ENCODE results near the gene MFN1. TPM values are rescaled to one million over a fixed set of nuclear protein-coding genes. Genes with fewer than 3 reads are reported as not detected.
A peak's percentile ranks its signal among the peaks of the same experiment; 100 is the strongest.

Gene MFN1
- total and polyA plus RNA-seq, 7 donors = 14.6 to 42.9 (median 34.5) TPM

GRCh38 chr3:179309225-179310078 is 38.1 kb upstream of the MFN1 start:
- H3K27ac ChIP-seq = no peak overlapping the region
- TF ChIP-seq CTCF (IDR thresholded peaks at IDR 0.05) = no peak
- DNase-seq (no peak), ATAC-seq (no peak)
- H3K9me3 ChIP-seq = no peaks in the 10 kb centered on the region
- WGBS, 3 donors = 34 to 52% (median 35%) methylated on average over 1 of the region's 1 CpG
- intact Hi-C loops (cut with DNase I) = no loop called here
- no peaks in the 10 kb centered on the region for H3K36me3 ChIP-seq (ENCODE audit: insufficient read depth in 1 of 2, low read depth in 1 of 2)
- no peak overlapping the region for H3K4me3 ChIP-seq
- H3K4me1 ChIP-seq = no peaks in the 10 kb centered on the region
- no peaks in the 10 kb centered on the region for H3K27me3 ChIP-seq (ENCODE audit: insufficient read depth in 3 of 3, low read length in 2 of 3)

- intact Hi-C loops (cut with DNase I) = loop anchor here in 1 of 2 donors (5.0 kb wide), 1 partner anchor 302 kb away; no protein-coding TSS in a partner anchor
- no peak for TF ChIP-seq CTCF (IDR thresholded peaks at IDR 0.05)
- Histone ChIP-seq H3K27me3 (ENCODE audit: insufficient read depth in 3 of 3, low read length in 2 of 3) (no peaks in the 10 kb centered on the region), H3K9me3 (no peaks in the 10 kb centered on the region), H3K27ac (no peak overlapping the region), H3K4me3 (no peak overlapping the region), H3K4me1 (peaks cover under 1% of the 10 kb centered on the region), H3K36me3 (ENCODE audit: insufficient read depth in 1 of 2, low read depth in 1 of 2) (no peaks in the 10 kb centered on the region)
- ATAC-seq = no peak
- DNase-seq = no peak
- 95 to 97% (median 95%) methylated on average over 2 of the region's 2 CpGs for WGBS, 3 donors
These were observed 28.6 kb upstream of the MFN1 start for GRCh38 chr3:179318876-179319275.

GRCh38 chr3:179321668-179322285 is 25.7 kb upstream of the MFN1 start:
- Histone ChIP-seq H3K27me3 (ENCODE audit: insufficient read depth in 3 of 3, low read length in 2 of 3) (no peaks in the 10 kb centered on the region), H3K36me3 (ENCODE audit: insufficient read depth in 1 of 2, low read depth in 1 of 2) (peaks cover 0 to 19% of the 10 kb centered on the region in 2 donors), H3K4me3 (peak overlapping the region; percentile 99), H3K9me3 (no peaks in the 10 kb centered on the region), H3K27ac (peak overlapping the region; percentile 94), H3K4me1 (peaks cover 13% of the 10 kb centered on the region)
- intact Hi-C loops (cut with DNase I) = loop anchor here (2.0 to 5.0 kb wide), 3 partner anchors 25 to 241 kb away; partner anchors contain the start of genes ACTL6A (in 1 of the 2), MFN1 (in 1 of the 2) and PIK3CA (in 1 of the 2)
- 24 to 34% (median 25%) methylated on average over 10 of the region's 10 CpGs for WGBS, 3 donors
- TF ChIP-seq CTCF (IDR thresholded peaks at IDR 0.05) = peak; percentile 32
- ATAC-seq (no peak), DNase-seq (no peak)

GRCh38 chr3:179322286-179323196 is 25.0 kb upstream of the MFN1 start, which contains the start of gene ZNF639:
TSS of gene ZNF639 (plus strand) at chr3:179323031. CDS start at chr3:179328294, 5,263 bp downstream.
- peak; percentile 90 to 92 for DNase-seq
- peak; percentile 91 to 96 (median 94) for ATAC-seq
- Histone ChIP-seq H3K4me1 (peaks cover 13% of the 10 kb centered on the region), H3K27me3 (ENCODE audit: insufficient read depth in 3 of 3, low read length in 2 of 3) (no peaks in the 10 kb centered on the region), H3K4me3 (peak within 1 kb of the TSS; percentile 99), H3K36me3 (ENCODE audit: insufficient read depth in 1 of 2, low read depth in 1 of 2) (peaks cover 0 to 22% of the 10 kb centered on the region in 2 donors), H3K9me3 (no peaks in the 10 kb centered on the region), H3K27ac (peak within 1 kb of the TSS; percentile 94)
- 1% methylated on average over 28 to 73 of the region's 75 CpGs for WGBS, 3 donors
- intact Hi-C loops (cut with DNase I) = loop anchor here (2.0 to 5.0 kb wide), 3 partner anchors 24 to 240 kb away; partner anchors contain the start of genes ACTL6A (in 1 of the 2), MFN1 (in 1 of the 2) and PIK3CA (in 1 of the 2)
- peak; percentile 87 for TF ChIP-seq CTCF (IDR thresholded peaks at IDR 0.05)
